Esophagus squamous epithelium (tissue), 5 donors: ENCODE data around the gene NMT2. TPM values are rescaled to one million over a fixed set of nuclear protein-coding genes. Genes with fewer than 3 reads are reported as not detected.
"Not testable (repeated sequence)": the region's sequence is repeated elsewhere in the genome, so short reads cannot be mapped to it uniquely, and the experiment has no call there.

Source experiments
- DNase-seq: peaks from one replicate; lab custom pipeline; 2025; lab: John Stamatoyannopoulos, UW
- H3K27ac ChIP-seq, 4 donors: fragments of 200-600 bp; sonication (generic); one replicate each; pipeline ENCODE4 v1.5.1; 2016 to 2019; ENCODE audit warnings: mild to moderate bottlenecking in 1 of 4
- H3K27me3 ChIP-seq, 4 donors: fragments of 200-600 bp; sonication (generic); 1 replicate in 3 of 4; 2 replicates in 1 of 4; pipeline versions ENCODE4 v1.5.1 to v1.6.0; 2017 to 2021; ENCODE audit warnings: antibody characterized with exemption in 1 of 4
- H3K36me3 ChIP-seq, 3 donors: fragments of 200-600 bp; sonication (generic); one replicate each; pipeline ENCODE4 v1.5.1; 2016 to 2019
- H3K4me1 ChIP-seq, 3 donors: fragments of 200-600 bp; sonication (generic); one replicate each; pipeline ENCODE4 v1.5.1; 2017 to 2019
- H3K4me3 ChIP-seq, 4 donors: fragments of 200-600 bp; sonication (generic); 1 replicate in 3 of 4; 2 replicates in 1 of 4; pipeline ENCODE4 v1.5.1; 2016 to 2019; ENCODE audit warnings: mild to moderate bottlenecking in 2 of 4, moderate library complexity in 1 of 4
- H3K9me3 ChIP-seq, 3 donors: fragments of 200-600 bp; sonication (generic); one replicate each; pipeline ENCODE4 v1.5.1; 2016 to 2019
- POLR2A ChIP-seq, 4 donors: fragments of 450-650 bp; IDR thresholded peaks; one replicate each; pipeline ENCODE4 v1.6.1; 2017; ENCODE audit warnings: antibody characterized with exemption in 4 of 4, mild to moderate bottlenecking in 4 of 4, moderate library complexity in 3 of 4
- WGBS, 2 donors: methylation state at CpG; one replicate each; pipeline ENCODE4 v1.1.5; 2018; 5-methylcytosine and 5-hydroxymethylcytosine counted together
- intact Hi-C: fragments of 100-400 bp; cut with DNase I; formaldehyde crosslinking; loops from one replicate; pipeline ENCODE4 v1.15.0; 2022
- total RNA-seq, 4 donors: library from RNA; depleted of rRNA; stranded (reverse); fragments of >200 nt; gene quantifications; one replicate each; pipeline ENCODE4 v1.1.0, GENCODE V29; 2016
- TF ChIP-seq, protein P1 (sequence below), 6 experiments: fragments of 450-650 bp in 4 of 6; fragments of 200-600 bp in 2 of 6; sonication (generic) in 2 of 6; IDR thresholded peaks; one replicate each; pipeline ENCODE4 v1.5.1; 2016 to 2019; ENCODE audit warnings: antibody characterized with exemption in 6 of 6, mild to moderate bottlenecking in 4 of 6, moderate library complexity in 4 of 6
- donor health status: DM: yes; HTN: yes; CAD: no.

Gene NMT2
- total RNA-seq, 4 donors from 2014 or later, result 4.8 to 12.8 (median 7.8) TPM

DNA sequence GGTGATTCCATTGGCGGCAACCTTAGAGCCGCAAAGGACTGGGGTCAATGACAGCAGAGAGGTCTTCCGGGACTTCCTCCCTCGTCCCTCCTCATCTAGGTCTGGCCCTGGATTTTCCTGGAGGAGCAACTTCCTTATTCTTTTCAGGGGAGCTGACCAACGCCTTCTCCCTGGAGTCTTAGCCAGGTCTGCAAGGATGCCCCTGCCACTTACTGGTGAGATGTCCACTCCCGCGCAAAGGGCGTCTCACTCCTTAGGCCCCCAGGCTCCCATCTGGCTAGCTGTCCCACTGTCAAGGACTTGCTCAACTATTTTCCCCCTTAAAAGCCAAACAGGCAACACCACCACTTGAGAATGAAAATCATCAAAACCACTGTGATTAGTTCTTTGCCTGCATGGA, 42.0 kb upstream of the NMT2 start:
- no peak for TF ChIP-seq POLR2A (IDR thresholded peaks at IDR 0.05)
- intact Hi-C loops, result no loop called here
- no peak overlapping the region for H3K4me3 ChIP-seq
- 89 to 91% methylated on average over 7 of the region's 8 CpGs for WGBS, 2 donors
- H3K27me3 ChIP-seq, result no peaks in the 10 kb centered on the region
- H3K36me3 ChIP-seq, result peaks cover 0 to 22% (median 0%) of the 10 kb centered on the region in 3 donors
- peaks cover 3 to 10% (median 3%) of the 10 kb centered on the region in 3 donors for H3K4me1 ChIP-seq
- DNase-seq, result no peak
- H3K27ac ChIP-seq, result no peak overlapping the region
- H3K9me3 ChIP-seq, result no peaks in the 10 kb centered on the region

DNA sequence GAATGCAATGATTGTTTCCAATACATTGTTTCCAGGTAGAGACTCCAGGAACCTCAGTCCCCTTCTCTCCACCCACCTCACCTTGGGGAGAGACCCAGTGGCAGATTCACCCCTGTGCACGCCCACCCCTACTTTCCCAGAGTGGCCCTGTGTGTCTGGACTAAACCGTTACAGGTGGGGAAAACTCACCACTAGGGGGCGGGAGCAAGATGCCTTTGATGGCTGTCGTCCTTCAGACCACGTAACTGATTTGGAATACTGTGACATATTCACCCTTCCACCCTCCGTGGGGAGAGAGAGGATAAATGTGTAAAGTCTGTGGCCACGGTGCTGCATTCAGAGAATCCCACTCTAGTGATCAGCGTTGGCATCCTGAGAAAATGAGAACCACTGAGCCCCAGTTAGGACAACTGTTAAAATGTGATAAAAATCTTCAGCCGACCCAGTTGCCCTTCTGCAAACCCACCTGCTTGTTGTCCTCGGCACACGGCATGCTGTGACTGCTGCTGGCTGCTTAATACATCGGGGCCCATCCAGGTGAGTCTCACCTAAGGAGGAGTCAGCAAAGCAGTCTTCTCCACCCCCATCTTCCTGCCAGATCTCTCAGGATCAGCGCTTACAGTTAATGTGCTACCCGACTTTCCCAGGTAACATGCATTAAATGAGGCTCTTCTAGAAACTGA, 41.5 kb upstream of the NMT2 start:
- DNase-seq, result peak; percentile 24
- WGBS, 2 donors, result 27 to 36% methylated on average over 10 of the region's 14 CpGs
- intact Hi-C loops, result no loop called here

DNA sequence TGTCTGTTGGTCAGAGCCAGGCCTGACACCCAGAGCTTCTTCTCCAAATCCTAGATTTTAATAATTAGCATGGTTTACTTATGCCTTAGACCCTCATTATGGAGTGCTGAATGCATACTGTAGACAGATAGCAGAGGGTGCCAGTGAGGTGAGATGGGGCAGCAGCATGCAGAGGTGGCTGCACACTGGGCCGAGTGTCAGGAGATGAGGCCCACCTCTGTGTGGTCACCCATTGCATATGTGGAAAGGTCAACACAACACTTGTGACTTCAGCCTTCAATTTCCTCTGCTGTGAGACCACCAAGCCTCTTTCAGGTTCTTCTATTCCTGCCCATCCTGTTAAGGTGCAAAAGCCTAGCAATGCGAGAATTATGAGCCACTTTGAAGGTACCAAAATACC, 39.7 kb upstream of the NMT2 start:
- Histone ChIP-seq H3K4me3 (no peak overlapping the region), H3K4me1 (peaks cover 3 to 10% (median 3%) of the 10 kb centered on the region in 3 donors), H3K9me3 (no peaks in the 10 kb centered on the region), H3K27ac (peak overlapping the region in 2 of 4 donors; percentile 31 to 54), H3K27me3 (no peaks in the 10 kb centered on the region), H3K36me3 (peaks cover 0 to 10% (median 0%) of the 10 kb centered on the region in 3 donors)
- intact Hi-C loops, result no loop called here
- 74 to 87% methylated on average over 2 of the region's 2 CpGs for WGBS, 2 donors
- TF ChIP-seq, protein P1, sequence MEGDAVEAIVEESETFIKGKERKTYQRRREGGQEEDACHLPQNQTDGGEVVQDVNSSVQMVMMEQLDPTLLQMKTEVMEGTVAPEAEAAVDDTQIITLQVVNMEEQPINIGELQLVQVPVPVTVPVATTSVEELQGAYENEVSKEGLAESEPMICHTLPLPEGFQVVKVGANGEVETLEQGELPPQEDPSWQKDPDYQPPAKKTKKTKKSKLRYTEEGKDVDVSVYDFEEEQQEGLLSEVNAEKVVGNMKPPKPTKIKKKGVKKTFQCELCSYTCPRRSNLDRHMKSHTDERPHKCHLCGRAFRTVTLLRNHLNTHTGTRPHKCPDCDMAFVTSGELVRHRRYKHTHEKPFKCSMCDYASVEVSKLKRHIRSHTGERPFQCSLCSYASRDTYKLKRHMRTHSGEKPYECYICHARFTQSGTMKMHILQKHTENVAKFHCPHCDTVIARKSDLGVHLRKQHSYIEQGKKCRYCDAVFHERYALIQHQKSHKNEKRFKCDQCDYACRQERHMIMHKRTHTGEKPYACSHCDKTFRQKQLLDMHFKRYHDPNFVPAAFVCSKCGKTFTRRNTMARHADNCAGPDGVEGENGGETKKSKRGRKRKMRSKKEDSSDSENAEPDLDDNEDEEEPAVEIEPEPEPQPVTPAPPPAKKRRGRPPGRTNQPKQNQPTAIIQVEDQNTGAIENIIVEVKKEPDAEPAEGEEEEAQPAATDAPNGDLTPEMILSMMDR (IDR thresholded peaks at IDR 0.05), result no peak
- TF ChIP-seq POLR2A (IDR thresholded peaks at IDR 0.05), result no peak
- DNase-seq, result no peak

More for the DNA sequence above, 41.5 kb upstream of the NMT2 start:
- Histone ChIP-seq H3K36me3 (peaks cover 0 to 22% (median 0%) of the 10 kb centered on the region in 3 donors), H3K4me1 (peaks cover 3 to 10% (median 3%) of the 10 kb centered on the region in 3 donors), H3K27ac (no peak overlapping the region), H3K27me3 (no peaks in the 10 kb centered on the region), H3K9me3 (no peaks in the 10 kb centered on the region), H3K4me3 (peak overlapping the region in 1 of 4 donors; percentile 29)
- TF ChIP-seq, protein P1 (IDR thresholded peaks at IDR 0.05), result peak; percentile 73 to 91 (median 80)
- no peak for TF ChIP-seq POLR2A (IDR thresholded peaks at IDR 0.05)

DNA sequence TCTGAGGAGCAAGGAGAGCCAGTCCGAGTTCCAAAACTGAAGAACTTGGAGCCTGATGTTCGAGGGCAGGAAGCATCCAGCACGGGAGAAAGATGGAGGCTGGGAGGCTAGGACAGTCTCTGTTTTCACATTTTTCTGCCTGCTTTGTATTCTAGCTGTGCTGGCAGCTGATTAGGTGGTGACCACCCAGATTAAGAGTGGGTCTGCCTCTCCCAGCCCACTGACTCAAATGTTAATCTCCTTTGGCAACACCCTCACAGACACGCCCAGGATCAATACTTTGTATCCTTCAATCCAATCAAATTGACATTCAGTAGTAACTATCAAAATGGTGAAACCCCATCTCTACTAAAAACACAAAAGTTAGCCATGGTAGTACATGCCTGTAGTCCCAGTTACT, 38.9 kb upstream of the NMT2 start:
- DNase-seq, H3K27ac ChIP-seq: not testable (repeated sequence)
- WGBS, 2 donors, result 81 to 96% methylated on average over 4 of the region's 4 CpGs

DNA sequence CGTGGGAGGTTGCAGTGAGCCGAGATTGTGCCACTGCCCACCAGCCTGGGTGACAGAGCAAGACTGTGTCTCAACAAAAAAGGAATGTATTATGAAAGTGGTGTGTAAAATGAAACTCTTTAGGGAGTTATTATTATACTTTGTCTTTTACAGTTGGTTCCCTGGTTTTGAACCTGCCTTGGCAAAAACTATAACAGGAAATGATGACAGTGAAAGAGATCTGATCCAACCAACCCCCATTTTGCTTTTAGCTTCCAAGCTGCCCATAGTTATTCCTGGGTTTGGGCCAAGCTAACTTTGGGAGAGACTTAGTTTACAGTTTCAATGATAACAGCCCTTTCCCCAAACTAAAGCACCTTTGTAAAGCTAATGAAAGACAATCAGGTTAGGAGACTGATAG, 34.1 kb upstream of the NMT2 start:
- Histone ChIP-seq H3K27ac (no peak overlapping the region), H3K9me3 (no peaks in the 10 kb centered on the region), H3K4me1 (no peaks in the 10 kb centered on the region), H3K27me3 (no peaks in the 10 kb centered on the region), H3K36me3 (no peaks in the 10 kb centered on the region), H3K4me3 (no peak overlapping the region)
- no peak for DNase-seq
- WGBS, 2 donors, result 86 to 94% methylated on average over 2 of the region's 2 CpGs
- TF ChIP-seq, protein P1 (IDR thresholded peaks at IDR 0.05), result no peak
- intact Hi-C loops, result no loop called here

More for the DNA sequence above, 38.9 kb upstream of the NMT2 start:
- H3K36me3 ChIP-seq, H3K9me3 ChIP-seq, H3K27me3 ChIP-seq, intact Hi-C loops, H3K4me3 ChIP-seq: not testable (repeated sequence)
- H3K4me1 ChIP-seq, result peaks cover 3 to 10% (median 3%) of the 10 kb centered on the region in 3 donors

DNA sequence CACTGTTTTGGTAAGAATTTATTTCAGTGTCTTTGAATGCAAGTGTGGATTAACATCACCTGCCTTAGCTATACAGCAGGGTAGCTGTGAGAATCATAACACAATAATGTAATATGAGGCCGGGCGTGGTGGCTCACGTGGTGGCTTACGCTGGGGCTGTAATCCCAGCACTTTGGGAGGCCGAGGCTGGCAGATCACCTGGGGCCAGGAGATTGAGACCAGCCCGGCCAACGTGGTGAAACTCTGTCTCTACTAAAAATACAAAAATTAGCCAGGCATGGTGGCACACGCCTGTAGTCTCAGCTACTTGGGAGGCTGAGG, 33.8 kb upstream of the NMT2 start:
- H3K4me3 ChIP-seq, H3K36me3 ChIP-seq, DNase-seq, H3K27me3 ChIP-seq, intact Hi-C loops, H3K27ac ChIP-seq, H3K4me1 ChIP-seq, H3K9me3 ChIP-seq: not testable (repeated sequence)
- WGBS, 2 donors, result 81 to 94% methylated on average over 7 of the region's 8 CpGs
